Stimulated activated CD4-positive, alpha-beta T cell treated with anti-CD3 and anti-CD28 coated beads, Interleukin-2, amount 100 ng/mL, for 24 hours (primary cell): Measurements from ENCODE around the gene ADAMTS12.

Source experiments
- DNase-seq, 2 donors: peaks; one replicate each; pipeline ENCODE4 v3.0.0-alpha.2; 2020

The ADAMTS12 gene

GRCh38 chr5:33842456-33842855 lies 49.3 kb downstream of the ADAMTS12 start:
- DNase-seq: no peak

- DNase-seq: no peak
Measured at GRCh38 chr5:33841891-33842290, 49.9 kb downstream of the ADAMTS12 start.

- DNase-seq: no peak
Measured at GRCh38 chr5:33840927-33841547, 50.8 kb downstream of the ADAMTS12 start.

GRCh38 chr5:33837301-33837700 lies 54.5 kb downstream of the ADAMTS12 start:
- DNase-seq: no peak

GRCh38 chr5:33834334-33834733 lies 57.5 kb downstream of the ADAMTS12 start:
- no peak for DNase-seq

- no peak for DNase-seq
Measured at GRCh38 chr5:33833237-33833575, 58.6 kb downstream of the ADAMTS12 start.

GRCh38 chr5:33832404-33833236 lies 59.2 kb downstream of the ADAMTS12 start:
- DNase-seq: no peak

GRCh38 chr5:33831041-33831440 lies 60.7 kb downstream of the ADAMTS12 start:
- DNase-seq: no peak

- no peak for DNase-seq
Measured at GRCh38 chr5:33829430-33829829, 62.4 kb downstream of the ADAMTS12 start.

GRCh38 chr5:33828626-33829308 lies 63.0 kb downstream of the ADAMTS12 start:
- no peak for DNase-seq

- DNase-seq: no peak
Measured at GRCh38 chr5:33827885-33828284, 63.9 kb downstream of the ADAMTS12 start.

- no peak for DNase-seq
Measured at GRCh38 chr5:33827018-33827707, 64.6 kb downstream of the ADAMTS12 start.

GRCh38 chr5:33824516-33825195 lies 67.1 kb downstream of the ADAMTS12 start:
- DNase-seq: no peak

- no peak for DNase-seq
Measured at GRCh38 chr5:33817301-33817700, 74.5 kb downstream of the ADAMTS12 start.

- no peak for DNase-seq
Measured at GRCh38 chr5:33816791-33817190, 75.0 kb downstream of the ADAMTS12 start.

- DNase-seq: no peak
Measured at GRCh38 chr5:33812746-33813145, 79.0 kb downstream of the ADAMTS12 start.

GRCh38 chr5:33810491-33811120 lies 81.2 kb downstream of the ADAMTS12 start:
- DNase-seq: no peak

GRCh38 chr5:33809936-33810335 lies 81.9 kb downstream of the ADAMTS12 start:
- no peak for DNase-seq

GRCh38 chr5:33808699-33809098 lies 83.1 kb downstream of the ADAMTS12 start:
- no peak for DNase-seq

- no peak for DNase-seq
Measured at GRCh38 chr5:33807771-33808170, 84.0 kb downstream of the ADAMTS12 start.

- no peak for DNase-seq
Measured at GRCh38 chr5:33806738-33807442, 84.9 kb downstream of the ADAMTS12 start.

GRCh38 chr5:33801292-33801691 lies 90.5 kb downstream of the ADAMTS12 start:
- DNase-seq: no peak
